Liver (tissue), 3 donors: ENCODE results near the gene TLN1.

ENCODE experiments used
- CTCF ChIP-seq: fragments of 150-350 bp; IDR thresholded peaks from 2 replicates; pipeline ENCODE4 v1.5.1; 2017; ENCODE audit warnings: improper control_type of control experiment, low read depth, low read length; ENCODE audit not compliant: missing input control
- EGR1 ChIP-seq, 2 donors: IDR thresholded peaks; 2 replicates each; pipeline ENCODE4 v1.6.1; 2016 to 2018; ENCODE audit warnings: antibody characterized with exemption in 2 of 2, low read depth in 2 of 2
- GABPA ChIP-seq, 2 donors: IDR thresholded peaks in 1 of 2; conservative IDR thresholded peaks in 1 of 2; 2 replicates each; pipeline ENCODE4 v1.6.1; 2016; ENCODE audit warnings: antibody characterized with exemption in 2 of 2, mild to moderate bottlenecking in 1 of 2, moderate library complexity in 1 of 2
- MAX ChIP-seq: IDR thresholded peaks from 2 replicates; pipeline ENCODE4 v1.6.1; 2016; ENCODE audit warnings: antibody characterized with exemption
- RAD21 ChIP-seq, 2 donors: IDR thresholded peaks; 2 replicates each; pipeline ENCODE4 v1.6.1; 2016; ENCODE audit warnings: antibody characterized with exemption in 2 of 2, mild to moderate bottlenecking in 2 of 2
- REST ChIP-seq: IDR thresholded peaks from 2 replicates; pipeline ENCODE4 v1.6.1; 2016; ENCODE audit warnings: antibody characterized with exemption, mild to moderate bottlenecking
- SP1 ChIP-seq: IDR thresholded peaks from 2 replicates; pipeline ENCODE4 v1.6.1; 2018; ENCODE audit warnings: antibody characterized with exemption, mild to moderate bottlenecking
- TAF1 ChIP-seq: conservative IDR thresholded peaks from 2 replicates; pipeline ENCODE4 v1.6.1; 2016; ENCODE audit warnings: antibody characterized with exemption, mild to moderate bottlenecking
- YY1 ChIP-seq: IDR thresholded peaks from 2 replicates; pipeline ENCODE4 v1.6.1; 2016; ENCODE audit warnings: antibody characterized with exemption, mild to moderate bottlenecking
- donor health status: healthy.
- donor health status: healthy.

- TF ChIP-seq SP1 = no peak
- no peak for TF ChIP-seq MAX
- peak; percentile 77 to 87 for TF ChIP-seq RAD21 (IDR thresholded peaks at IDR 0.05)
- TF ChIP-seq CTCF = peak; percentile 60
- no peak for TF ChIP-seq REST
- TF ChIP-seq YY1 = no peak
- TF ChIP-seq EGR1 (IDR thresholded peaks at IDR 0.05; ENCODE audit: low read depth in 2 of 2) = no peak
- no peak for TF ChIP-seq TAF1
- no peak for TF ChIP-seq GABPA (IDR thresholded peaks at IDR 0.05 in 1 of 2, conservative IDR thresholded peaks at IDR 0.05 in 1 of 2)
Measured at GRCh38 chr9:35736201-35736633, 4.2 kb upstream of the TLN1 start.
